Liver (tissue), 3 donors: ENCODE results near the gene SH2D6.

Experiments
- ATF3 ChIP-seq: IDR thresholded peaks from 2 replicates; pipeline ENCODE4 v1.6.1; 2016; ENCODE audit warnings: antibody characterized with exemption
- CTCF ChIP-seq: fragments of 150-350 bp; IDR thresholded peaks from 2 replicates; pipeline ENCODE4 v1.5.1; 2017; ENCODE audit warnings: improper control_type of control experiment, low read depth, low read length; ENCODE audit not compliant: missing input control
- EGR1 ChIP-seq, 2 donors: IDR thresholded peaks; 2 replicates each; pipeline ENCODE4 v1.6.1; 2016 to 2018; ENCODE audit warnings: antibody characterized with exemption in 2 of 2, low read depth in 2 of 2
- FOXA1 ChIP-seq: IDR thresholded peaks from 2 replicates; pipeline ENCODE4 v1.6.1; 2016; ENCODE audit warnings: antibody characterized with exemption
- GABPA ChIP-seq, 2 donors: IDR thresholded peaks in 1 of 2; conservative IDR thresholded peaks in 1 of 2; 2 replicates each; pipeline ENCODE4 v1.6.1; 2016; ENCODE audit warnings: antibody characterized with exemption in 2 of 2, mild to moderate bottlenecking in 1 of 2, moderate library complexity in 1 of 2
- HNF4A ChIP-seq, 2 donors: conservative IDR thresholded peaks; 2 replicates each; pipeline ENCODE4 v1.6.1; 2016; ENCODE audit warnings: antibody characterized with exemption in 2 of 2, mild to moderate bottlenecking in 2 of 2
- HNF4G ChIP-seq: IDR thresholded peaks from 2 replicates; pipeline ENCODE4 v1.6.1; 2016; ENCODE audit warnings: antibody characterized with exemption
- MAX ChIP-seq: IDR thresholded peaks from 2 replicates; pipeline ENCODE4 v1.6.1; 2016; ENCODE audit warnings: antibody characterized with exemption
- RAD21 ChIP-seq, 2 donors: IDR thresholded peaks; 2 replicates each; pipeline ENCODE4 v1.6.1; 2016; ENCODE audit warnings: antibody characterized with exemption in 2 of 2, mild to moderate bottlenecking in 2 of 2
- REST ChIP-seq: IDR thresholded peaks from 2 replicates; pipeline ENCODE4 v1.6.1; 2016; ENCODE audit warnings: antibody characterized with exemption, mild to moderate bottlenecking
- SP1 ChIP-seq: IDR thresholded peaks from 2 replicates; pipeline ENCODE4 v1.6.1; 2018; ENCODE audit warnings: antibody characterized with exemption, mild to moderate bottlenecking
- TAF1 ChIP-seq: conservative IDR thresholded peaks from 2 replicates; pipeline ENCODE4 v1.6.1; 2016; ENCODE audit warnings: antibody characterized with exemption, mild to moderate bottlenecking
- YY1 ChIP-seq: IDR thresholded peaks from 2 replicates; pipeline ENCODE4 v1.6.1; 2016; ENCODE audit warnings: antibody characterized with exemption, mild to moderate bottlenecking
- ZBTB33 ChIP-seq: IDR thresholded peaks from 2 replicates; pipeline ENCODE4 v1.6.1; 2016; ENCODE audit warnings: antibody characterized with exemption
- donor health status: healthy.
- donor health status: healthy.

- TF ChIP-seq SP1 (no peak), CTCF (no peak), TAF1 (no peak), YY1 (peak; percentile 45), HNF4G (no peak), RAD21 (IDR thresholded peaks at IDR 0.05) (no peak), GABPA (IDR thresholded peaks at IDR 0.05 in 1 of 2, conservative IDR thresholded peaks at IDR 0.05 in 1 of 2) (no peak), FOXA1 (no peak), MAX (no peak), HNF4A (conservative IDR thresholded peaks at IDR 0.05) (no peak), REST (peak; percentile 32), EGR1 (IDR thresholded peaks at IDR 0.05; ENCODE audit: low read depth in 2 of 2) (peak in 1 of 2 donors; percentile 76), ATF3 (no peak), ZBTB33 (no peak)
Measured at GRCh38 chr2:85437488-85438200, 19.1 kb downstream of the SH2D6 start.
